IMR-90 (cell line): ENCODE measurements around the gene MCM6. TPM values are rescaled to one million over a fixed set of nuclear protein-coding genes. Genes with fewer than 3 reads are reported as not detected.

Experiments used
- ATAC-seq: fragments of 200-7000 bp; cut with Tn5 transposase; 2 replicates; pipeline ENCODE4 v1.9.1; 2020; ENCODE audit warnings: low read depth, mild to moderate bottlenecking, moderate library complexity
- BruUV-seq: library from RNA; stranded (reverse); fragments of 400-500 nt; replicated peaks from 2 replicates; lab custom pipeline; 2021; lab: Mats Ljungman, UMichigan
- CTCF ChIA-PET: fragments of 300-600 bp; formaldehyde crosslinking; extraction: SDS; loops from one replicate; lab custom pipeline; 2021; ENCODE audit warnings: antibody characterized with exemption; lab: Yijun Ruan, JAX
- POLR2A ChIA-PET: fragments of 300-600 bp; sonication (Branson Sonifier 250); formaldehyde crosslinking; loops from one replicate; lab custom pipeline; 2022; ENCODE audit warnings: antibody characterized with exemption; ENCODE audit not compliant: unreplicated experiment; lab: Charles Lee
- DNase-seq: peaks from one replicate; pipeline ENCODE4 v3.0.0; 2013
- H2AFZ ChIP-seq: replicated peaks from 2 replicates; pipeline ENCODE3; 2013; ENCODE audit warnings: low read length, mild to moderate bottlenecking; ENCODE audit not compliant: poor library complexity
- H2AK5ac ChIP-seq: 2 replicates; pipeline ENCODE4 v1.6.1; 2013; ENCODE audit warnings: low read depth, low read length, inconsistent platforms
- H2AK9ac ChIP-seq: replicated peaks from 2 replicates; pipeline ENCODE3; 2013; ENCODE audit warnings: mild to moderate bottlenecking, low read depth, low read length, moderate library complexity; ENCODE audit not compliant: poor library complexity
- H2BK120ac ChIP-seq: 2 replicates; pipeline ENCODE4 v1.6.1; 2013; ENCODE audit warnings: low read depth, low read length, inconsistent platforms
- H2BK15ac ChIP-seq: 3 replicates; pipeline ENCODE4 v1.6.1; 2013; ENCODE audit warnings: low read depth, low read length, inconsistent platforms
- H2BK20ac ChIP-seq: 2 replicates; pipeline ENCODE4 v1.6.1; 2013; ENCODE audit warnings: low read depth, mild to moderate bottlenecking, inconsistent platforms, low read length, moderate library complexity
- H2BK5ac ChIP-seq: 2 replicates; pipeline ENCODE4 v1.6.1; 2013; ENCODE audit warnings: mild to moderate bottlenecking, low read depth, low read length, inconsistent platforms; ENCODE audit not compliant: poor library complexity, severe bottlenecking
- H3K14ac ChIP-seq: replicated peaks from 2 replicates; pipeline ENCODE4 v1.6.1; 2013; ENCODE audit warnings: low read depth, low read length, inconsistent platforms
- H3K18ac ChIP-seq: 2 replicates; pipeline ENCODE4 v1.6.1; 2013; ENCODE audit warnings: low read depth, low read length, control low read depth
- H3K23ac ChIP-seq: 2 replicates; pipeline ENCODE4 v1.6.1; 2013; ENCODE audit warnings: low read depth, low read length, inconsistent platforms
- H3K27ac ChIP-seq: 2 replicates; pipeline ENCODE4 v1.5.1; 2013; ENCODE audit warnings: mild to moderate bottlenecking, control low read depth, low read length; ENCODE audit not compliant: insufficient read depth
- H3K27me3 ChIP-seq: 2 replicates; pipeline ENCODE4 v1.6.1; 2013; ENCODE audit warnings: low read length; ENCODE audit not compliant: control insufficient read depth, insufficient read depth
- H3K36me3 ChIP-seq: 2 replicates; pipeline ENCODE4 v1.6.1; 2013; ENCODE audit warnings: low read length, mixed read lengths; ENCODE audit not compliant: control insufficient read depth, insufficient read depth
- H3K4ac ChIP-seq: 2 replicates; pipeline ENCODE4 v1.6.1; 2013; ENCODE audit warnings: low read depth, low read length, inconsistent platforms
- H3K4me1 ChIP-seq: 2 replicates; pipeline ENCODE4 v1.6.1; 2013; ENCODE audit warnings: low read length, mixed read lengths; ENCODE audit not compliant: control insufficient read depth, insufficient read depth
- H3K4me2 ChIP-seq: 2 replicates; pipeline ENCODE4 v1.6.1; 2013; ENCODE audit warnings: low read depth, mild to moderate bottlenecking, control low read depth, low read length, moderate library complexity
- H3K4me3 ChIP-seq: 2 replicates; pipeline ENCODE4 v1.5.1; 2013; ENCODE audit warnings: low read depth, mild to moderate bottlenecking, control low read depth, low read length, moderate library complexity; ENCODE audit not compliant: insufficient read depth
- H3K56ac ChIP-seq: 2 replicates; pipeline ENCODE4 v1.6.1; 2013; ENCODE audit warnings: low read length, inconsistent platforms; ENCODE audit not compliant: insufficient read depth; ENCODE audit errors: extremely low read depth
- H3K79me1 ChIP-seq, 2 experiments: 2 replicates each; pipeline ENCODE4 v1.6.1; 2013; ENCODE audit warnings: low read length in 2 of 2, inconsistent platforms in 1 of 2, low read depth in 1 of 2
- H3K9ac ChIP-seq: 2 replicates; pipeline ENCODE4 v1.6.1; 2013; ENCODE audit warnings: low read depth, low read length, control low read depth
- H3K9me1 ChIP-seq: 2 replicates; pipeline ENCODE4 v1.6.1; 2013; ENCODE audit warnings: low read length, inconsistent platforms; ENCODE audit not compliant: insufficient read depth
- H3K9me3 ChIP-seq: 2 replicates; pipeline ENCODE4 v1.6.1; 2013; ENCODE audit warnings: low read length; ENCODE audit not compliant: control insufficient read depth, insufficient read depth
- H4K20me1 ChIP-seq: 2 replicates; pipeline ENCODE4 v1.6.1; 2013; ENCODE audit warnings: low read length, inconsistent platforms; ENCODE audit not compliant: insufficient read depth
- H4K5ac ChIP-seq: 2 replicates; pipeline ENCODE4 v1.6.1; 2013; ENCODE audit warnings: mild to moderate bottlenecking, low read depth, low read length, control low read depth
- H4K8ac ChIP-seq, 2 experiments: 2 replicates each; pipeline ENCODE4 v1.6.1; 2013; ENCODE audit warnings: low read depth in 2 of 2, low read length in 2 of 2, control low read depth in 1 of 2, inconsistent platforms in 1 of 2
- H4K91ac ChIP-seq: 2 replicates; pipeline ENCODE4 v1.6.1; 2013; ENCODE audit warnings: low read depth, low read length, inconsistent platforms; ENCODE audit not compliant: insufficient read depth
- BHLHE40 ChIP-seq: fragments of 150-350 bp; IDR thresholded peaks from 2 replicates; pipeline ENCODE4 v1.6.1; 2016; ENCODE audit warnings: mild to moderate bottlenecking, low read depth, low read length
- CHD1 ChIP-seq: IDR thresholded peaks from 2 replicates; pipeline ENCODE4 v1.6.1; 2012; ENCODE audit warnings: low read depth, low read length, improper control_type of control experiment
- CTCF ChIP-seq: conservative IDR thresholded peaks from 2 replicates; pipeline ENCODE4 v1.5.1; 2012; ENCODE audit warnings: mild to moderate bottlenecking, low read depth, low read length, improper control_type of control experiment
- MAFK ChIP-seq: IDR thresholded peaks from 2 replicates; pipeline ENCODE4 v1.6.1; 2012; ENCODE audit warnings: low read depth, low read length, improper control_type of control experiment
- MAZ ChIP-seq: IDR thresholded peaks from 2 replicates; pipeline ENCODE4 v1.6.1; 2012; ENCODE audit warnings: low read depth, mild to moderate bottlenecking, low read length, improper control_type of control experiment, moderate library complexity, borderline replicate concordance
- NFE2L2 ChIP-seq: fragments of 150-350 bp; IDR thresholded peaks from 2 replicates; pipeline ENCODE4 v1.6.1; 2016; ENCODE audit warnings: low read depth, mild to moderate bottlenecking, low read length
- POLR2A ChIP-seq: IDR thresholded peaks from 2 replicates; pipeline ENCODE4 v1.6.1; 2012; ENCODE audit warnings: mild to moderate bottlenecking, low read depth, low read length
- RAD21 ChIP-seq: IDR thresholded peaks from 2 replicates; pipeline ENCODE4 v1.6.1; 2012; ENCODE audit warnings: low read length, improper control_type of control experiment
- RFX5 ChIP-seq: IDR thresholded peaks from 2 replicates; pipeline ENCODE4 v1.8.0; 2012; ENCODE audit warnings: low read depth, mild to moderate bottlenecking, low read length, moderate library complexity
- USF2 ChIP-seq: fragments of 150-350 bp; IDR thresholded peaks from 2 replicates; pipeline ENCODE4 v1.6.1; 2017; ENCODE audit warnings: mild to moderate bottlenecking, antibody characterized with exemption, low read length, low read depth
- WGBS, 2 experiments: methylation state at CpG; one replicate each; pipeline versions ENCODE4 v1.1.5 to v1.1.7; 2013; ENCODE audit warnings: missing lambda C conversion rate in 2 of 2; ENCODE audit not compliant: insufficient read length in 1 of 2; ENCODE audit errors: extremely low coverage in 2 of 2; 5-methylcytosine and 5-hydroxymethylcytosine counted together
- dilution Hi-C: fragments of 300-500 bp; cut with HindIII; formaldehyde crosslinking; loops from one replicate; pipeline ENCODE4 v1.14.3; 2018; ENCODE audit warnings: low sequenced_read_pairs; ENCODE audit not compliant: unreplicated experiment
- in situ Hi-C: fragments of 300-500 bp; cut with MboI; formaldehyde crosslinking; loops from 3 replicates; pipeline ENCODE4 v1.14.3; 2019; ENCODE audit warnings: low sequenced_read_pairs, inconsistent platforms, mixed read lengths
- intact Hi-C: fragments of 100-400 bp; cut with micrococcal nuclease; formaldehyde crosslinking; loops from 2 replicates; pipeline ENCODE4 v1.10.0; 2022
- polyA plus RNA-seq, 3 experiments: library from polyadenylated mRNA; depleted of rRNA; stranded (reverse); fragments of >200 nt; gene quantifications; 2 replicates each; pipeline ENCODE4 v1.2.3, GENCODE V29; 2012; ENCODE audit warnings: low replicate concordance in 1 of 3
- total RNA-seq: library from RNA; depleted of rRNA; stranded (reverse); fragments of >200 nt; gene quantifications from 2 replicates; pipeline ENCODE4 v1.2.3, GENCODE V29; 2012

Gene MCM6
- total and polyA plus RNA-seq, 2 of the 4 experiments (the other 2 are of a cell fraction) = 21.4 to 29.6 TPM

GRCh38 chr2:135832891-135833290 is 43.4 kb downstream of the MCM6 start:
- WGBS, 2 experiments = 90% methylated on average over 2 of the region's 6 CpGs; no CpG with 5 or more reads in 1 of the 2 experiments
- Histone ChIP-seq H2BK20ac (no peak overlapping the region), H3K18ac (no peak overlapping the region), H2BK5ac (no peak overlapping the region), H3K36me3 (no peaks in the 10 kb centered on the region), H4K5ac (no peak overlapping the region), H2AK5ac (no peak overlapping the region), H3K56ac (no peak overlapping the region), H4K8ac (no peak overlapping the region), H3K27ac (no peak overlapping the region), H3K4me1 (no peaks in the 10 kb centered on the region), H3K79me1 (no peaks in the 10 kb centered on the region), H2AFZ (no peak overlapping the region), H3K4me2 (no peak overlapping the region), H3K9me1 (peaks cover 3% of the 10 kb centered on the region), H3K9ac (no peak overlapping the region), H3K14ac (no peak overlapping the region), H2BK15ac (no peak overlapping the region), H3K4me3 (no peak overlapping the region), H3K23ac (no peak overlapping the region), H3K9me3 (no peaks in the 10 kb centered on the region), H2BK120ac (no peak overlapping the region), H2AK9ac (no peak overlapping the region), H4K91ac (no peak overlapping the region), H3K4ac (no peak overlapping the region), H4K20me1 (no peaks in the 10 kb centered on the region), H3K27me3 (no peaks in the 10 kb centered on the region; the same call in 1 of the 2 replicates)
- ChIA-PET CTCF (no interaction called here), POLR2A (no interaction called here)
- no peak for ATAC-seq
- no peak for TF ChIP-seq NFE2L2
- TF ChIP-seq MAZ = no peak
- no peak for TF ChIP-seq USF2
- TF ChIP-seq POLR2A = no peak
- TF ChIP-seq RAD21 = no peak
- TF ChIP-seq RFX5 = no peak
- no peak for TF ChIP-seq CHD1
- no peak for TF ChIP-seq CTCF
- no peak for TF ChIP-seq MAFK
- TF ChIP-seq BHLHE40 = no peak
- BruUV-seq = no TSS peak
- dilution Hi-C loops = no loop called here
- no peak for DNase-seq
- intact Hi-C loops = no loop called here
- in situ Hi-C loops = no loop called here
